HEK293 (cell line): ENCODE measurements around the gene RYR2.

Experiments
- CTCF ChIA-PET: fragments of 350-600 bp; formaldehyde crosslinking; extraction: SDS; loops from one replicate; lab custom pipeline; 2021; ENCODE audit warnings: antibody characterized with exemption; lab: Yijun Ruan, JAX
- POLR2A ChIA-PET: fragments of 300-600 bp; formaldehyde crosslinking; extraction: SDS; loops from one replicate; lab custom pipeline; 2020; ENCODE audit warnings: antibody characterized with exemption, inconsistent platforms; lab: Yijun Ruan, JAX
- H3K27ac ChIP-seq: fragments of 200-500 bp; sonication (Bioruptor generic); 2 replicates; pipeline ENCODE4 v1.5.1; 2014; ENCODE audit warnings: low read depth, low read length, control low read depth, inconsistent platforms; ENCODE audit errors: extremely low read depth
- H3K36me3 ChIP-seq, 2 experiments: fragments of 200-500 bp in 1 of 2; sonication (Bioruptor generic) in 1 of 2; 1 replicate in 1 of 2; 2 replicates in 1 of 2; pipeline ENCODE4 v1.5.1; 2014 to 2017; ENCODE audit warnings: inconsistent platforms in 2 of 2, low read length in 2 of 2; ENCODE audit not compliant: control insufficient read depth in 2 of 2, insufficient read depth in 1 of 2
- H3K4me1 ChIP-seq: fragments of 200-500 bp; sonication (Bioruptor generic); 2 replicates; pipeline ENCODE4 v1.5.1; 2014; ENCODE audit warnings: mild to moderate bottlenecking, low read length, inconsistent platforms; ENCODE audit not compliant: control insufficient read depth, insufficient read depth
- H3K4me3 ChIP-seq: 2 replicates; pipeline ENCODE4 v1.5.1; 2011; ENCODE audit warnings: low read depth, mild to moderate bottlenecking, control low read depth, low read length, moderate library complexity
- H3K9me3 ChIP-seq: fragments of 200-500 bp; sonication (Bioruptor generic); 2 replicates; pipeline ENCODE4 v1.5.1; 2014; ENCODE audit warnings: low read depth, low read length, inconsistent platforms; ENCODE audit not compliant: control insufficient read depth, insufficient read depth
- BCL11B ChIP-seq: fragments of 450-650 bp; formaldehyde crosslinking; IDR thresholded peaks from 2 replicates; pipeline ENCODE4 v1.5.1; 2016; ENCODE audit warnings: low read depth, missing biosample characterization, missing genetic modification characterization
- HOXC10 ChIP-seq: sonication (generic); formaldehyde crosslinking; IDR thresholded peaks from 2 replicates; pipeline ENCODE4 v1.8.1; 2023; ENCODE audit warnings: mild to moderate bottlenecking, missing genetic modification reagents
- PBX3 ChIP-seq: sonication (generic); formaldehyde crosslinking; IDR thresholded peaks from 2 replicates; pipeline ENCODE4 v1.8.1; 2022; ENCODE audit warnings: mild to moderate bottlenecking, moderate library complexity, missing genetic modification reagents
- PRDM10 ChIP-seq: fragments of 450-650 bp; formaldehyde crosslinking; IDR thresholded peaks from 2 replicates; pipeline ENCODE4 v1.5.1; 2016; ENCODE audit warnings: missing biosample characterization, missing genetic modification characterization
- REST ChIP-seq: fragments of 450-650 bp; formaldehyde crosslinking; IDR thresholded peaks from 2 replicates; pipeline ENCODE4 v1.5.1; 2016; ENCODE audit warnings: missing biosample characterization, missing genetic modification characterization
- SP7 ChIP-seq: fragments of 450-650 bp; formaldehyde crosslinking; IDR thresholded peaks from 2 replicates; pipeline ENCODE4 v1.5.1; 2016; ENCODE audit warnings: missing biosample characterization, missing genetic modification characterization
- TSHZ1 ChIP-seq: fragments of 450-650 bp; formaldehyde crosslinking; IDR thresholded peaks from 2 replicates; pipeline ENCODE4 v1.5.1; 2016; ENCODE audit warnings: missing biosample characterization, missing genetic modification characterization, borderline replicate concordance
- WT1 ChIP-seq: fragments of 450-650 bp; formaldehyde crosslinking; IDR thresholded peaks from 2 replicates; pipeline ENCODE4 v1.5.1; 2016; ENCODE audit warnings: missing biosample characterization, missing genetic modification characterization
- ZBTB21 ChIP-seq: fragments of 450-650 bp; formaldehyde crosslinking; IDR thresholded peaks from 2 replicates; pipeline ENCODE4 v1.5.1; 2017; ENCODE audit warnings: missing biosample characterization, missing genetic modification characterization
- ZFHX2 ChIP-seq: fragments of 450-650 bp; formaldehyde crosslinking; conservative IDR thresholded peaks from 2 replicates; pipeline ENCODE4 v1.5.1; 2016; ENCODE audit warnings: missing biosample characterization, missing genetic modification characterization
- ZNF10 ChIP-seq: fragments of 450-650 bp; formaldehyde crosslinking; IDR thresholded peaks from 2 replicates; pipeline ENCODE4 v1.5.1; 2017; ENCODE audit warnings: missing biosample characterization, missing genetic modification characterization
- ZNF121 ChIP-seq: fragments of 450-650 bp; formaldehyde crosslinking; IDR thresholded peaks from 2 replicates; pipeline ENCODE4 v1.5.1; 2016; ENCODE audit warnings: missing biosample characterization, missing genetic modification characterization
- ZNF175 ChIP-seq: fragments of 450-650 bp; formaldehyde crosslinking; IDR thresholded peaks from 2 replicates; pipeline ENCODE4 v1.5.1; 2016; ENCODE audit warnings: missing biosample characterization, missing genetic modification characterization
- ZNF2 ChIP-seq: fragments of 450-650 bp; formaldehyde crosslinking; IDR thresholded peaks from 2 replicates; pipeline ENCODE4 v1.5.1; 2016; ENCODE audit warnings: missing biosample characterization, missing genetic modification characterization
- ZNF211 ChIP-seq: fragments of 450-650 bp; formaldehyde crosslinking; IDR thresholded peaks from 2 replicates; pipeline ENCODE4 v1.5.1; 2016; ENCODE audit warnings: low read depth, missing biosample characterization, missing genetic modification characterization
- ZNF23 ChIP-seq: fragments of 450-650 bp; formaldehyde crosslinking; IDR thresholded peaks from 2 replicates; pipeline ENCODE4 v1.5.1; 2016; ENCODE audit warnings: missing biosample characterization, missing genetic modification characterization, borderline replicate concordance
- ZNF335 ChIP-seq: fragments of 450-650 bp; formaldehyde crosslinking; conservative IDR thresholded peaks from 2 replicates; pipeline ENCODE4 v1.5.1; 2016; ENCODE audit warnings: missing biosample characterization, missing genetic modification characterization
- ZNF513 ChIP-seq: fragments of 450-650 bp; IDR thresholded peaks from 2 replicates; pipeline ENCODE4 v1.5.1; 2018; ENCODE audit warnings: missing biosample characterization, missing genetic modification characterization
- ZNF549 ChIP-seq: fragments of 450-650 bp; IDR thresholded peaks from 2 replicates; pipeline ENCODE4 v1.5.1; 2018; ENCODE audit warnings: missing biosample characterization, missing genetic modification characterization, mild to moderate bottlenecking, inconsistent platforms, moderate library complexity
- ZNF600 ChIP-seq: fragments of 450-650 bp; formaldehyde crosslinking; IDR thresholded peaks from 2 replicates; pipeline ENCODE4 v1.5.1; 2016; ENCODE audit warnings: missing biosample characterization, missing genetic modification characterization
- ZSCAN23 ChIP-seq: fragments of 450-650 bp; formaldehyde crosslinking; IDR thresholded peaks from 2 replicates; pipeline ENCODE4 v1.5.1; 2016; ENCODE audit warnings: missing biosample characterization, missing genetic modification characterization
- ZSCAN4 ChIP-seq: fragments of 450-650 bp; formaldehyde crosslinking; IDR thresholded peaks from 2 replicates; pipeline ENCODE4 v1.5.1; 2017; ENCODE audit warnings: missing biosample characterization, missing genetic modification characterization

RYR2 gene

GRCh38 chr1:237042892-237043576 lies 1.1 kb downstream of the RYR2 start:
- Histone ChIP-seq H3K9me3 (no peaks in the 10 kb centered on the region), H3K4me3 (peak overlapping the region; percentile 69), H3K4me1 (peaks cover 28% of the 10 kb centered on the region), H3K36me3 (no peaks in the 10 kb centered on the region), H3K27ac (peak overlapping the region; percentile 74; the same call in 1 of the 2 replicates)
- CTCF ChIA-PET, result interaction anchor here (0.8 to 5.6 kb wide), 8 partner anchors 9 to 346 kb away, joined by 3 to 46 read pairs (median 4); no protein-coding TSS in a partner anchor
- POLR2A ChIA-PET, result interaction anchor here (1.4 to 3.2 kb wide), 4 partner anchors 10 to 439 kb away, joined by 3 to 28 read pairs (median 14); partner anchors contain the start of gene HEATR1
- TF ChIP-seq ZNF121, result no peak
- no peak for TF ChIP-seq ZNF549 (tag by site-specific recombination)
- TF ChIP-seq ZNF10, result peak; percentile 16; the same call in 1 of the 2 replicates
- TF ChIP-seq ZNF175 (tag by site-specific recombination), result no peak
- 0 out of 2 replicates have a peak, but pooled peaks have one; percentile 18 for TF ChIP-seq BCL11B (tag by site-specific recombination)
- no peak for TF ChIP-seq ZNF513 (tag by site-specific recombination)
- no peak for TF ChIP-seq TSHZ1 (tag by site-specific recombination)
- no peak for TF ChIP-seq HOXC10 (CRISPR knock-in tag)
- TF ChIP-seq PRDM10 (tag by site-specific recombination), result no peak
- TF ChIP-seq PBX3 (CRISPR knock-in tag), result peak; percentile 43; the same call in 1 of the 2 replicates
- TF ChIP-seq ZFHX2 (tag by site-specific recombination), result peak; percentile 88
- TF ChIP-seq ZNF2, result peak; percentile 72
- TF ChIP-seq ZSCAN4 (tag by site-specific recombination), result peak; percentile 87
- no peak for TF ChIP-seq ZSCAN23
- peak; percentile 13; the same call in 1 of the 2 replicates for TF ChIP-seq ZBTB21 (tag by site-specific recombination)
- peak; percentile 93 for TF ChIP-seq ZNF600 (tag by site-specific recombination)
- no peak for TF ChIP-seq WT1
- peak; percentile 73 for TF ChIP-seq ZNF335
- TF ChIP-seq REST (tag by site-specific recombination), result 0 out of 2 replicates have a peak, but pooled peaks have one; percentile 9
- no peak for TF ChIP-seq ZNF23 (tag by site-specific recombination)
- TF ChIP-seq ZNF211 (tag by site-specific recombination), result no peak
- TF ChIP-seq SP7 (tag by site-specific recombination), result peak; percentile 70
